Measurements from ENCODE around the gene NUP62. TPM values are rescaled to one million over a fixed set of nuclear protein-coding genes. Genes with fewer than 3 reads are reported as not detected.

Gene NUP62
- polyA plus RNA-seq, 2 donors: 16.5 to 21.4 TPM

DNA sequence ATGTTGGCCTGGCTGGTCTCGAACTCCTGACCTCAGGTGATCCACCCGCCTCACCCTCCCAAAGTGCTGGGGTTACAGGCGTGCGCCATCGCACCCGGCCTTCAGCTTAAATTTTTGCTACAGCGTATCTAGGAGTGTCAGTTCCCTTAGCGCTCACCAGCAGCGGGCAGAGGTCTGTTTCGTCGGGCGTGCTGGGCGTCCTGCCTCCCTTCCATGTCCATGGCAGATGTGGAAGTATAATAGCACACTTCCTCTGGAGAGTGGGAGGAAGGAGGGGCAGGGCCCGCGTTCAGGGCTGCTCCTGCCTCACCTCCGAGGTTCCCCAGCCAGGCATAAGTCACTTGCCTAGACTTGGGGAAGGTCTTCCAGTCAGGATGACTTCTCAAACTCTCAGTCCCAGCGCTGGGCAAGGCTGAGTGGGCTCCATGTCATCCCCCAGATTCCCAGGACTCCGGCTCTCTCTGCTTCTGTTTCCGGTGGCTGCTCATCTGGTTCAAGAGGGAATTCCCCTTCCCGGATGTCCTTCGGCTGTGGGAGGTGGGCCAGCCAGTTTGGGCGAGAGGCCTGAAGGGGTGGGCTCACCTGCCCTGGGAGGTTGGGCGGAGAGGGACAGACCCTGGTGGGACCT lies 42.2 kb downstream of the NUP62 start:
- 66 to 73% methylated on average over 23 of the region's 23 CpGs for WGBS, 2 donors
- H3K36me3 ChIP-seq (ENCODE audit: control insufficient read depth in 2 of 2, insufficient read depth in 2 of 2, low read length in 1 of 2): peaks cover 25 to 41% of the 10 kb centered on the region in 2 donors
- no peak overlapping the region for H3K4me3 ChIP-seq (ENCODE audit: low read depth in 1 of 2, low read length in 2 of 2)
- peaks cover 0 to 6% of the 10 kb centered on the region in 2 donors for H3K4me1 ChIP-seq (ENCODE audit: control insufficient read depth in 2 of 2, insufficient read depth in 2 of 2, low read length in 1 of 2)
- no peaks in the 10 kb centered on the region for H3K9me3 ChIP-seq (ENCODE audit: control insufficient read depth in 2 of 2, insufficient read depth in 1 of 2, low read depth in 1 of 2, low read length in 1 of 2)
- no peaks in the 10 kb centered on the region for H3K27me3 ChIP-seq (ENCODE audit: control insufficient read depth in 1 of 2, insufficient read depth in 2 of 2, low read length in 2 of 2)
- H3K27ac ChIP-seq (ENCODE audit: low read depth in 2 of 2, low read length in 1 of 2): no peak overlapping the region

DNA sequence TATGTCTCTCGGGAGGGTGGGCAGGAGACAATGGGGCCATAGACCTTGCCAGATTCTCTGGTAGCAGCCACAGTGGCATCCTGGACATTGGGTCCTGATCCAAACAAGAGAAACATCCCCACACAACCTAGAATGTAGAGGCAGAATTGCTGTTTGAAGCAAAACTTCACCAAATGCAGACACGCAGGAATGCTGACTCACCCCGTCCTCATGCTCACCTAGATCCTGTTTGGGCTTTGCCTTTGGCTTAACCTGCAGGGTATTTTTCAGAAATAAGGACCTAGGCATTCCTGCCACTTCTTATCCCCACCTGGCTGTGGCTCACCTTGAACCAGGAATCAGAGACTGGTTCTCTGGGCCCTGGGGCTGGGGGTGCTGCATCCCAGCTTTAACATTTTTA lies 44.5 kb downstream of the NUP62 start:
- Histone ChIP-seq H3K9me3 (ENCODE audit: control insufficient read depth in 2 of 2, insufficient read depth in 1 of 2, low read depth in 1 of 2, low read length in 1 of 2) (no peaks in the 10 kb centered on the region), H3K36me3 (ENCODE audit: control insufficient read depth in 2 of 2, insufficient read depth in 2 of 2, low read length in 1 of 2) (peaks cover 30 to 61% of the 10 kb centered on the region in 2 donors), H3K27ac (ENCODE audit: low read depth in 2 of 2, low read length in 1 of 2) (no peak overlapping the region), H3K4me1 (ENCODE audit: control insufficient read depth in 2 of 2, insufficient read depth in 2 of 2, low read length in 1 of 2) (peaks cover 0 to under 1% of the 10 kb centered on the region in 2 donors), H3K27me3 (ENCODE audit: control insufficient read depth in 1 of 2, insufficient read depth in 2 of 2, low read length in 2 of 2) (no peaks in the 10 kb centered on the region), H3K4me3 (ENCODE audit: low read depth in 1 of 2, low read length in 2 of 2) (no peak overlapping the region)
- 77 to 92% methylated on average over 3 of the region's 3 CpGs for WGBS, 2 donors

DNA sequence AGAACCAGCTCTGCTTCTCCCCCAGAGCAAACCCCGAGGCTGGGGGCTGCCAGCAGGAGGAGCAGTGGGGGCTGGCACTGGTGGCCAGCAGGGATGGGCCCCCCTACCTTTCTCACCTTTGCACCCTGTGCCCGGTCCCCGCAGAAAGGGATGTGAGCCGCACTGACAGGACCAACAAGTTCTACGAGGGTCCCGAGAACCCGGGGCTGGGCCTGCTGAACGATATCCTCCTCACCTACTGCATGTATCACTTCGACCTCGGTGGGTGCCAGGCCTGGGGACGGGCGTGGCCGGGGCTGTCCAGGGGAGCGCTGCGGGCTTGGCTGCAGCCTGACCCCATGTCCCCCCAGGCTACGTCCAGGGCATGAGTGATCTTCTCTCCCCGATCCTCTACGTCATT lies 45.2 kb downstream of the NUP62 start:
- no peaks in the 10 kb centered on the region for H3K4me1 ChIP-seq (ENCODE audit: control insufficient read depth in 2 of 2, insufficient read depth in 2 of 2, low read length in 1 of 2)
- no peaks in the 10 kb centered on the region for H3K9me3 ChIP-seq (ENCODE audit: control insufficient read depth in 2 of 2, insufficient read depth in 1 of 2, low read depth in 1 of 2, low read length in 1 of 2)
- peaks cover 30 to 61% of the 10 kb centered on the region in 2 donors for H3K36me3 ChIP-seq (ENCODE audit: control insufficient read depth in 2 of 2, insufficient read depth in 2 of 2, low read length in 1 of 2)
- H3K4me3 ChIP-seq (ENCODE audit: low read depth in 1 of 2, low read length in 2 of 2): no peak overlapping the region
- WGBS, 2 donors: 91 to 94% methylated on average over 16 to 18 of the region's 18 CpGs
- H3K27me3 ChIP-seq (ENCODE audit: control insufficient read depth in 1 of 2, insufficient read depth in 2 of 2, low read length in 2 of 2): no peaks in the 10 kb centered on the region
- H3K27ac ChIP-seq (ENCODE audit: low read depth in 2 of 2, low read length in 1 of 2): no peak overlapping the region

DNA sequence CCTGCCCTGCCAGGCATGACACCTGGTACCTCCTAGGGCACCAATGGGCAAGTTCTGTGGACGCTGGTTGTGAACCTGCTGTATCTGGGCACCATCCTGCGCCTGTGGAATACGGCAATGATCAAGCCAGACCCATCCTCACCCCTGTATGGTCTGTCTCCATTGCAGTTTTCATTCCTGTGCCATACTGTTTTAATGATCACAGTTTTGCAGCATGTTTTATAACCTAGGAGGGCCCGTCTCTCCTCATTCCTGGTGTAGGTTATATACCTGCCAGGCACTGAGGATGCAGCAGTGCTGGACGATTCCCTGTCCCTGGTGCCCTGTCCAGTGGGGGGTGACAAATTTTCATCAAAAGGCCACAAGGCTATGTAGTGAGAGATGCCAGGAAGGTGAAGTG lies 46.2 kb downstream of the NUP62 start:
- peaks cover 30 to 61% of the 10 kb centered on the region in 2 donors for H3K36me3 ChIP-seq (ENCODE audit: control insufficient read depth in 2 of 2, insufficient read depth in 2 of 2, low read length in 1 of 2)

DNA sequence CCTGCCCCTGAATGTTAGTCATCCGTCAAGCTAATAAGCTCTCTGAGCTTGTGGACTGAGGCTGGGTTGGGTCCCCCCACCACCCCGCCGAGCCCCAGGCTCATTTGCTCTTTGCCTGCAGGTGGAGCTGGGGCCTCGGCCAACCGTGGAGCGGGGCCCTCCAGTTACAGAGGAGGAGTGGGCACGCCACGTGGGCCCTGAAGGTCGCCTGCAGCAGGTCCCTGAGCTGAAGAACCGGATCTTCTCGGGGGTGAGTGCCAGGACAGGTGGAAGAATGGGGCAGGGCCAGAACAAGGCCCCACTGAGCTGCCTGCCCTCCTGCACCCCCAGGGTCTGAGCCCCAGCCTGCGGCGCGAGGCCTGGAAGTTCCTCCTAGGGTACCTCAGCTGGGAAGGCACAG lies 46.7 kb downstream of the NUP62 start:
- H3K9me3 ChIP-seq (ENCODE audit: control insufficient read depth in 2 of 2, insufficient read depth in 1 of 2, low read depth in 1 of 2, low read length in 1 of 2): no peaks in the 10 kb centered on the region
- H3K4me3 ChIP-seq (ENCODE audit: low read depth in 1 of 2, low read length in 2 of 2): no peak overlapping the region
- peaks cover 30 to 59% of the 10 kb centered on the region in 2 donors for H3K36me3 ChIP-seq (ENCODE audit: control insufficient read depth in 2 of 2, insufficient read depth in 2 of 2, low read length in 1 of 2)
- WGBS, 2 donors: 97 to 98% methylated on average over 14 of the region's 14 CpGs
- peaks cover 0 to 2% of the 10 kb centered on the region in 2 donors for H3K4me1 ChIP-seq (ENCODE audit: control insufficient read depth in 2 of 2, insufficient read depth in 2 of 2, low read length in 1 of 2)
- no peaks in the 10 kb centered on the region for H3K27me3 ChIP-seq (ENCODE audit: control insufficient read depth in 1 of 2, insufficient read depth in 2 of 2, low read length in 2 of 2)
- no peak overlapping the region for H3K27ac ChIP-seq (ENCODE audit: low read depth in 2 of 2, low read length in 1 of 2)

More for the DNA sequence above, 46.2 kb downstream of the NUP62 start:
- H3K4me3 ChIP-seq (ENCODE audit: low read depth in 1 of 2, low read length in 2 of 2): no peak overlapping the region
- no peaks in the 10 kb centered on the region for H3K9me3 ChIP-seq (ENCODE audit: control insufficient read depth in 2 of 2, insufficient read depth in 1 of 2, low read depth in 1 of 2, low read length in 1 of 2)
- no peak overlapping the region for H3K27ac ChIP-seq (ENCODE audit: low read depth in 2 of 2, low read length in 1 of 2)
- 97% methylated on average over 5 of the region's 5 CpGs for WGBS, 2 donors
- no peaks in the 10 kb centered on the region for H3K27me3 ChIP-seq (ENCODE audit: control insufficient read depth in 1 of 2, insufficient read depth in 2 of 2, low read length in 2 of 2)
- peaks cover 0 to 2% of the 10 kb centered on the region in 2 donors for H3K4me1 ChIP-seq (ENCODE audit: control insufficient read depth in 2 of 2, insufficient read depth in 2 of 2, low read length in 1 of 2)

DNA sequence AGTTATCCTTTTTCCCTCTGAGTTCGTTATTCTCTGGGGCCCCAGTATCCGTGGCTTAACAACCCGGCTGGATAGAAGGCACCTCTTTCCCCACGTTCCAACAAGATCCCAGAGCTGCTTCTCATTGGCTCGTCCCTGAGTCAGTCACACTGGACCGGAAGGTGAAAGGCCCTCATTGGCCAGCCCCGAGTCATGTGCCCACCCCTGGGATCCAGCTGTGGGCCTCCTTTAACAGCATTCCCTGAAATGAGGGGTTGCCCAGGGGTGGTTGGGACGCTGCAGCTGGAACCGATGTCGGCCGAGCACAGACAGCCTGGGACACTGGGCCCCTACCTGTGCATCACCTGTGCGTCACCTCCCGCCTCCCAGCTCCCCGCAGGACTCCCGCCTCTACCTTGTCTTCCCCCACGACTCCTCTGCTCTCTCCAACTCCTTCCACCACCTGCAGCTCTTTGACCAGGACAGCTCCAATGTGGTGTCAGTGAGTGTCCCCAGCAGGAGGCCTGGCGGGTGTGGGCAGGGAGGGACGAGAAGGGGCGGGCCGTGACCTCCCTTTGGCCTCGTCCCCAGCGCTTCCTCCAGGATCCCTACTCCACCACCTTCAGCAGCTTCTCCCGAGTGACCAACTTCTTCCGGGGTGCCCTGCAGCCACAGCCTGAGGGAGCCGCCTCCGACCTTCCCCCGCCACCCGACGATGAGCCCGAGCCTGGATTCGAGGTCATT lies 47.5 kb downstream of the NUP62 start:
- H3K4me1 ChIP-seq (ENCODE audit: control insufficient read depth in 2 of 2, insufficient read depth in 2 of 2, low read length in 1 of 2): peaks cover 0 to 2% of the 10 kb centered on the region in 2 donors
- H3K4me3 ChIP-seq (ENCODE audit: low read depth in 1 of 2, low read length in 2 of 2): no peak overlapping the region
- WGBS, 2 donors: 90% methylated on average over 31 of the region's 31 CpGs
- H3K27me3 ChIP-seq (ENCODE audit: control insufficient read depth in 1 of 2, insufficient read depth in 2 of 2, low read length in 2 of 2): no peaks in the 10 kb centered on the region
- no peak overlapping the region for H3K27ac ChIP-seq (ENCODE audit: low read depth in 2 of 2, low read length in 1 of 2)
- no peaks in the 10 kb centered on the region for H3K9me3 ChIP-seq (ENCODE audit: control insufficient read depth in 2 of 2, insufficient read depth in 1 of 2, low read depth in 1 of 2, low read length in 1 of 2)
- peaks cover 30 to 55% of the 10 kb centered on the region in 2 donors for H3K36me3 ChIP-seq (ENCODE audit: control insufficient read depth in 2 of 2, insufficient read depth in 2 of 2, low read length in 1 of 2)

DNA sequence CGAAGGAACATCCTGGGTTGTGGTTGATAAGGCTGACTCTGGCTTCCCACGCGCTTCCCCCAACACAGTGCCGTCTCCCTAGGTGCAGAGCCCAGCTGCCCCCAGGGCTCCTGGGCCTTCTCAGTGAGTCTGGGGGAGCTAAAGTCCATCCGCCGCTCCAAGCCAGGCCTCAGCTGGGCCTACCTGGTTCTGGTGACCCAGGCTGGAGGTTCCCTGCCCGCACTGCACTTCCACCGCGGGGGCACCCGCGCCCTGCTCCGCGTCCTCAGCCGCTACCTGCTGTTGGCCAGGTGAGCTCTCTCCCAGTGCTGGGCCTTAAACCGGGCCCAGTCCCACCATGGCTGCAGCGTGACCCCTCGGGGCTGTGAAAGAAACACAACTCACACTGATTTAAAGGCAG lies 48.1 kb downstream of the NUP62 start:
- WGBS, 2 donors: 96 to 97% methylated on average over 17 of the region's 17 CpGs
- H3K27me3 ChIP-seq (ENCODE audit: control insufficient read depth in 1 of 2, insufficient read depth in 2 of 2, low read length in 2 of 2): no peaks in the 10 kb centered on the region
- no peaks in the 10 kb centered on the region for H3K9me3 ChIP-seq (ENCODE audit: control insufficient read depth in 2 of 2, insufficient read depth in 1 of 2, low read depth in 1 of 2, low read length in 1 of 2)
- peaks cover 0 to 2% of the 10 kb centered on the region in 2 donors for H3K4me1 ChIP-seq (ENCODE audit: control insufficient read depth in 2 of 2, insufficient read depth in 2 of 2, low read length in 1 of 2)
- H3K36me3 ChIP-seq (ENCODE audit: control insufficient read depth in 2 of 2, insufficient read depth in 2 of 2, low read length in 1 of 2): peaks cover 30 to 53% of the 10 kb centered on the region in 2 donors
- no peak overlapping the region for H3K4me3 ChIP-seq (ENCODE audit: low read depth in 1 of 2, low read length in 2 of 2)
- H3K27ac ChIP-seq (ENCODE audit: low read depth in 2 of 2, low read length in 1 of 2): no peak overlapping the region

DNA sequence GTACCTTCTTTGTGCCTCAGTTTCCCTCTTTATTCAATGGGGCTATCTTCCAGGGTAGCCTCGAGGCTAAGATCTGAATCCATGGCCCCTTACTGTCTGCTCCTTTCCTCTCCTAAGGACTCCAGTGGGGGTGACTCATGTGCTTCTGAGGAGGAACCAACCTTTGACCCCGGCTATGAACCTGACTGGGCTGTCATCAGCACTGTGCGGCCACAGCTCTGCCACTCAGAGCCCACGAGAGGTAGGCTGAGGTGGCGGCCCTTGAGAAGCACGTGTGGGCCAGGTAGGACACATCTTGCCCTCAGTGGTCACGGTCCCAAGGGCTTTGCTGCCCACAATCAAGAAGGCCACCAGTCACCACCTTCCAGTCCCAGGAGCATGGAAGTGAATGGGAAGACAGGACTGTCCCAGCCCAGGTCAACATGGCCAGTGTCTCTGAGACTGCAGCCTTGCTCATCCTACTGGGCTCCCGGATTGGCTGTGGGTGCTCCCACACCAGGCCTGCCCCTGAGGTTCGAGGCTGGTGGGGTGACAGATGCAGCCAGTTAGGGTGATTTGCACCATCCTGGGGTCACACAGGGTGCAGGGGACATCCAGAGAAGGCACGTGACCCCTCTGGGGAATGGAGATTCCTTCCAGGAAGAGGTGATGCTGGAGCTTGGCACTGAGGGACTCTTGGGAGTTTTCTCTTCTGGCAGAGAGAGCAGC lies 49.0 kb downstream of the NUP62 start:
- H3K9me3 ChIP-seq (ENCODE audit: control insufficient read depth in 2 of 2, insufficient read depth in 1 of 2, low read depth in 1 of 2, low read length in 1 of 2): no peaks in the 10 kb centered on the region
- H3K4me3 ChIP-seq (ENCODE audit: low read depth in 1 of 2, low read length in 2 of 2): no peak overlapping the region
- H3K4me1 ChIP-seq (ENCODE audit: control insufficient read depth in 2 of 2, insufficient read depth in 2 of 2, low read length in 1 of 2): peaks cover 0 to 8% of the 10 kb centered on the region in 2 donors
- peaks cover 30 to 53% of the 10 kb centered on the region in 2 donors for H3K36me3 ChIP-seq (ENCODE audit: control insufficient read depth in 2 of 2, insufficient read depth in 2 of 2, low read length in 1 of 2)
- H3K27me3 ChIP-seq (ENCODE audit: control insufficient read depth in 1 of 2, insufficient read depth in 2 of 2, low read length in 2 of 2): no peaks in the 10 kb centered on the region
- H3K27ac ChIP-seq (ENCODE audit: low read depth in 2 of 2, low read length in 1 of 2): no peak overlapping the region
- WGBS, 2 donors: 90 to 92% methylated on average over 10 of the region's 10 CpGs

DNA sequence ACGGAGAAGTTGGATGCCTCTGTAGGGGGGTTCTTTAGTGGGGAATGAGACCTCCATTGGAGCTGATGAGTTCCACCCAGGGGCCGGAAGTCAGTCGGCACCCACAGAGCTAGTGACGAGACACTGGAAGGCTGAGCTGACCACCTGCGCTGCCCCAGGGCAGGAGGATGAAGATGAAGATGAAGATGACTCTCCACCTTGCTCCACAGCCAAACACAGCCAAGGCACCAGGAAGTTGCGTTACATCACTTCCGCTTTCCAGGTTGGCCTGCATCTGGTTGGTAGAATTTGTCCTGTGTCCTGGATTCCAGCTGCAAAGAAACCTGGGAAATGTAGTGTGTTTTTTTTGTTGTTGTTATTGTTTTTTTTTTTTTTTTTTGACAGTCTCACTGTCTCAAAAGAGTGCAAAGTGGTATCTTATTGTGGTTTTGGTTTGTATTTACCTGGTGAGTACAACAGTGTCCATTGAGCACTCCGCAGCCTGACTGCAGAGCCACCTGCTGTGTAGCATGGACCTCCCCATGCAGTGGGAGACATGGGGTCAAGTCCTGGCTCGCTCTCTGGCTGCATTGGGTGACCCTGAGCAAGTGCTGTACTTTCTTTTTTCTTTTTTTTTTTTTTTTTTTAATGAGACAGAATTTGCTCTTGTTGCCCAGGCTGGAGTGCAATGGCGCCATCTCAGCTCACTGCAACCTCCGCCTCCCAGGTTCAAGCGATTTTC lies 49.9 kb downstream of the NUP62 start:
- Histone ChIP-seq H3K9me3 (ENCODE audit: control insufficient read depth in 2 of 2, insufficient read depth in 1 of 2, low read depth in 1 of 2, low read length in 1 of 2) (no peaks in the 10 kb centered on the region), H3K36me3 (ENCODE audit: control insufficient read depth in 2 of 2, insufficient read depth in 2 of 2, low read length in 1 of 2) (peaks cover 27 to 47% of the 10 kb centered on the region in 2 donors)

More for the DNA sequence above, 49.9 kb downstream of the NUP62 start:
- no peaks in the 10 kb centered on the region for H3K27me3 ChIP-seq (ENCODE audit: control insufficient read depth in 1 of 2, insufficient read depth in 2 of 2, low read length in 2 of 2)
- H3K4me1 ChIP-seq (ENCODE audit: control insufficient read depth in 2 of 2, insufficient read depth in 2 of 2, low read length in 1 of 2): peaks cover under 1 to 11% of the 10 kb centered on the region in 2 donors
- H3K27ac ChIP-seq (ENCODE audit: low read depth in 2 of 2, low read length in 1 of 2): no peak overlapping the region
- WGBS, 2 donors: 95 to 98% methylated on average over 12 of the region's 12 CpGs
- no peak overlapping the region for H3K4me3 ChIP-seq (ENCODE audit: low read depth in 1 of 2, low read length in 2 of 2)

Data from esophagus (tissue), 2 donors.